ENCODE data around the gene COBL. TPM values are rescaled to one million over a fixed set of nuclear protein-coding genes. Genes with fewer than 3 reads are reported as not detected.
A peak's percentile ranks its signal among the peaks of the same experiment; 100 is the strongest.

The COBL gene
- total RNA-seq, 4 donors from 2014 or later = 17.2 to 59.7 (median 31.0) TPM

DNA sequence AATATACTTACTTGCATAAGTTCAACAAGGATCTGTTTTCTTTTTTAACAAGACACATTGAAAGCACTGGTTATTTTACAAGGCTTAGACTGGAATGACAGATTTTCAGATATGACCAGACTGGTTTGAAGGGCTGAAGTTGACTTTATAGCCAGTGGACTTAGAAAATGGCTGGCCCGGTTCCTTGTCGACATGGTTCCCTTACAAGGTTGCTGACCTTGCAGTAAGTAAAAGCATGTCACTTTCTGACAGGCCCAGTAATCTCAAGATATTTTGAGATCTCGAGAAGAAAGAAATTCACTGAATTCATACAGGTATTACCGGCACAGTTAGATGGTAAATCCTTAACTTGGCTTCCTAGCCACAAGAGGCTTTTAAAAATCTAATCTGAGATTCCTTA lies 136.5 kb downstream of the COBL start:
- H3K4me3 ChIP-seq = no peak overlapping the region
- H3K36me3 ChIP-seq = peaks cover 0 to 5% of the 10 kb centered on the region in 2 donors
- no peak for ATAC-seq
- H3K9me3 ChIP-seq = no peaks in the 10 kb centered on the region
- WGBS, 2 donors (ENCODE audit: low coverage in 1 of 2) = 78 to 80% methylated on average over 4 of the region's 4 CpGs
- TF ChIP-seq, protein P1, sequence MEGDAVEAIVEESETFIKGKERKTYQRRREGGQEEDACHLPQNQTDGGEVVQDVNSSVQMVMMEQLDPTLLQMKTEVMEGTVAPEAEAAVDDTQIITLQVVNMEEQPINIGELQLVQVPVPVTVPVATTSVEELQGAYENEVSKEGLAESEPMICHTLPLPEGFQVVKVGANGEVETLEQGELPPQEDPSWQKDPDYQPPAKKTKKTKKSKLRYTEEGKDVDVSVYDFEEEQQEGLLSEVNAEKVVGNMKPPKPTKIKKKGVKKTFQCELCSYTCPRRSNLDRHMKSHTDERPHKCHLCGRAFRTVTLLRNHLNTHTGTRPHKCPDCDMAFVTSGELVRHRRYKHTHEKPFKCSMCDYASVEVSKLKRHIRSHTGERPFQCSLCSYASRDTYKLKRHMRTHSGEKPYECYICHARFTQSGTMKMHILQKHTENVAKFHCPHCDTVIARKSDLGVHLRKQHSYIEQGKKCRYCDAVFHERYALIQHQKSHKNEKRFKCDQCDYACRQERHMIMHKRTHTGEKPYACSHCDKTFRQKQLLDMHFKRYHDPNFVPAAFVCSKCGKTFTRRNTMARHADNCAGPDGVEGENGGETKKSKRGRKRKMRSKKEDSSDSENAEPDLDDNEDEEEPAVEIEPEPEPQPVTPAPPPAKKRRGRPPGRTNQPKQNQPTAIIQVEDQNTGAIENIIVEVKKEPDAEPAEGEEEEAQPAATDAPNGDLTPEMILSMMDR (IDR thresholded peaks at IDR 0.05) = no peak
- no peak for TF ChIP-seq POLR2AphosphoS5 (IDR thresholded peaks at IDR 0.05)
- no peak for TF ChIP-seq EP300 (IDR thresholded peaks at IDR 0.05)
- no peak overlapping the region for H3K27ac ChIP-seq
- H3K27me3 ChIP-seq = no peaks in the 10 kb centered on the region
- peaks cover 0 to 4% (median 0%) of the 10 kb centered on the region in 3 donors for H3K4me1 ChIP-seq

DNA sequence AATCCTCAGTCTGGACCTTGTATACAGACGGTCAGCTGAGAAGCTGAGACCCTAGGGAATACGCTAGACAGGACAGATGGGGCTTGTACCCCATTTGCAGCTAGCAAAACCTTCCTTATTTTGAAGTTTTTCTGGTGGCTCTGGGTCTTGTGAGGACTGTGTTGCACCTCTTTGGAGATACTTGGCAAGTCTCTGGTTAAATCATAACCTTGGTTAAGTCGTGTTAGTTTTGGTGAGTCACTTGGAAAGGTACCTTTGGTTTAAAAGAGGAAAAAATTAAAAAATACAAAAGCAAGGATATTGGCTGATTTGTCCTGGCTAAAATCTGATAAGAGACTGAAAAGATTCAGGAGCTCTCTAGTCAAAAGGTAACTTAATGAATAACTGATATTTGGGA lies 140.6 kb downstream of the COBL start:
- ATAC-seq = no peak

DNA sequence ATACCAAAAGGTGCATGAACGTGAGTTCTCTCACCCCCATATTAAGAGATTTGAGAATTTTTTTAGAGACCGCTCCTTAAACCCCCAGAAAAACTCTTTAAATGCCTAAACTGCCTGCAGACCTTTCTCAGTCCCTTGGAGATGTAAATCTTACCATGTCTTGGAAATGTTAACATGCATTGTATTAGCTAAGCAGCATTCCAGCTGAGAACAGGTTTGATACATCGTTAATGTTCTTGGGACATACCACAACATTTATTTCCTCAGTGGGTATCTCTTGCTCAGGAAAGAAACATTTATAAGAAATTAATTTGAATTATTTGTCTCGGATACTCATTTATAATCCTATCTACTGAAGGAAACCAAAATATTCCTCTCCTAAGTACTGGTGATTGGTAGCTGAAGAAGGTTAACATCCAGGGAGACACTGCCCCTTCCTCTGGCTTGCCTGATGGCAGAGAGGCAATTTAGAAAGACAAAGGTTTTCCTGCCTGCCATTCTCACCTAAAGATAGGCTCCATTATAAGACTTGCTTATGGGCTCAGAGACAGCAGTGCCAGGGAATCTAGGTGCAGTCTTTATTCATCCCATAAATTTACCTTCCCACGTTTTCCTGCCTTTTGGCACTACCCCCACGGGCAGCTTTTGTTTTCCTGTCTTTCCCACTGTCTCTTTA lies 141.2 kb downstream of the COBL start:
- Histone ChIP-seq H3K27ac (no peak overlapping the region), H3K9me3 (no peaks in the 10 kb centered on the region), H3K36me3 (peaks cover 0 to 5% of the 10 kb centered on the region in 2 donors), H3K4me1 (no peaks in the 10 kb centered on the region), H3K4me3 (no peak overlapping the region), H3K27me3 (no peaks in the 10 kb centered on the region)
- no peak for TF ChIP-seq POLR2A (IDR thresholded peaks at IDR 0.05)
- no peak for TF ChIP-seq POLR2AphosphoS5 (IDR thresholded peaks at IDR 0.05)
- TF ChIP-seq, protein P1 (IDR thresholded peaks at IDR 0.05) = no peak
- no peak for TF ChIP-seq EP300 (IDR thresholded peaks at IDR 0.05)
- ATAC-seq = no peak
- 57 to 81% methylated on average over 4 to 6 of the region's 6 CpGs for whole genome bisulfite sequencing, 2 donors (ENCODE audit: low coverage in 1 of 2)

More for the DNA sequence above, 140.6 kb downstream of the COBL start:
- H3K4me1 ChIP-seq = no peaks in the 10 kb centered on the region
- WGBS, 2 donors (ENCODE audit: low coverage in 1 of 2) = 0 to 30% methylated on average over 1 to 3 of the region's 3 CpGs
- peaks cover 0 to 5% of the 10 kb centered on the region in 2 donors for H3K36me3 ChIP-seq
- no peaks in the 10 kb centered on the region for H3K27me3 ChIP-seq
- no peaks in the 10 kb centered on the region for H3K9me3 ChIP-seq
- H3K4me3 ChIP-seq = no peak overlapping the region
- H3K27ac ChIP-seq = no peak overlapping the region
- TF ChIP-seq, protein P1 (IDR thresholded peaks at IDR 0.05) = no peak
- TF ChIP-seq POLR2AphosphoS5 (IDR thresholded peaks at IDR 0.05) (no peak), POLR2A (IDR thresholded peaks at IDR 0.05) (no peak), EP300 (IDR thresholded peaks at IDR 0.05) (no peak)

DNA sequence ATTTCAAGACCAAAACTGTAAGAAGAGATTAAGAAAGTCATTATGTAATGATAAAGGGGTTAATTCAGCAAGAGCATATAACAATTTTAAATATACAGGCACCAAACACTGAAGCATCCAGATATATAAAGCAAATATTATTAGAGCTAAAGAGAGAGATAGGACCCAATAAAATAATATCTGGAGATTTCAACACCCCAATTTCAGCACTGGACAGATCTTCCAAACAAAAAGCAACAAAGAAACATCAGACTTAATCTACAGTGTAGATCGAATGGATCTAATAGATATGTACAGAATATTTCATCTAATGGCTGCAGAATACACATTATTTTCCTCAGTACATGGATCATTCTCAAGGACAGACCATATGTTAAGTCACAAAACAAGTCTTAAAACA lies 151.3 kb downstream of the COBL start:
- H3K4me1 ChIP-seq = peaks cover 0 to 18% (median 0%) of the 10 kb centered on the region in 3 donors
- H3K27me3 ChIP-seq = no peaks in the 10 kb centered on the region
- H3K4me3 ChIP-seq = no peak overlapping the region
- no peaks in the 10 kb centered on the region for H3K9me3 ChIP-seq
- H3K36me3 ChIP-seq = no peaks in the 10 kb centered on the region
- 80 to 100% methylated on average over 1 of the region's 1 CpG for WGBS, 2 donors (ENCODE audit: low coverage in 1 of 2)
- TF ChIP-seq EP300 (IDR thresholded peaks at IDR 0.05) (no peak), POLR2A (IDR thresholded peaks at IDR 0.05) (no peak), POLR2AphosphoS5 (IDR thresholded peaks at IDR 0.05) (no peak)
- TF ChIP-seq, protein P1 (IDR thresholded peaks at IDR 0.05) = no peak
- H3K27ac ChIP-seq = no peak overlapping the region
- no peak for ATAC-seq

DNA sequence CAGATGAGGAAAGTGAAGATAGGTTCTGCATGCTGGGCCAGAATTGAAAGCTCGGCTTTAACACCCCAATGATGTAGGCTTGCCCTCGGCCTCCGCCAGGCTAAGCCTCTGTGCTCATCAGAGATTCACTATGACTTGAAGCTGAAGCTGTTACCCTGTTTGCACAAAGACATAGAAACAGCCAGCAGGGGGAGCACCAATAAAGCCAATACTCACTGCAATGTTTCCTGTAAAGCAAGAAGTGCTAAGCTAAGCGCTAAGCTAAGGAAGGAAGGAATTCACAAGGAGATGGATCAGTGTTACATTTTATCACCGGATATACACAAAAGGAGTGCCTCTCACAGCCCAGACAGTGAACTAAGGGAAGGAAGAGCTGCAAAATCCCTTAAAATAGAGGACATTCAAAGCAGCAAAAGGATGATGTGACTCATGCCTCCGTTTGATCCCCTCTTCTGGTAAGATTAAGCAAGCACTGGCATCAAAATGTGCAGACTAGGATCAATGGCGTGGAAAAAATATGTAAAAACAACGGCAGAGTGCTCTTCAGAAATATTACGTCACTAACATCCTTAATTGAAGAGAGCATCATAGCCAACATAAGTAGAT lies 153.8 kb downstream of the COBL start:
- Histone ChIP-seq H3K36me3 (peaks cover 0 to 3% of the 10 kb centered on the region in 2 donors), H3K4me3 (no peak overlapping the region), H3K4me1 (peaks cover 0 to 22% (median 0%) of the 10 kb centered on the region in 3 donors), H3K27me3 (no peaks in the 10 kb centered on the region), H3K27ac (no peak overlapping the region), H3K9me3 (no peaks in the 10 kb centered on the region)
- WGBS, 2 donors (ENCODE audit: low coverage in 1 of 2) = 12 to 14% methylated on average over 9 of the region's 9 CpGs
- no peak for TF ChIP-seq POLR2A (IDR thresholded peaks at IDR 0.05)
- no peak for TF ChIP-seq EP300 (IDR thresholded peaks at IDR 0.05)
- TF ChIP-seq, protein P1 (IDR thresholded peaks at IDR 0.05) = peak; percentile 58 to 84 (median 80)
- TF ChIP-seq POLR2AphosphoS5 (IDR thresholded peaks at IDR 0.05) = no peak
- ATAC-seq = peak; percentile 82
